GM15510 (cell line): ENCODE measurements around the gene ASAP3.

Source experiments
- POLR2A ChIP-seq: IDR thresholded peaks from 3 replicates; pipeline ENCODE4 v1.6.1; 2011; ENCODE audit warnings: borderline replicate concordance; ENCODE audit not compliant: insufficient read length; ENCODE audit errors: extremely low read depth

The ASAP3 gene

GRCh38 chr1:23426828-23427227 is 57.2 kb downstream of the ASAP3 start:
- TF ChIP-seq POLR2A: no peak

- TF ChIP-seq POLR2A: no peak
Observed at GRCh38 chr1:23425193-23425494, 58.8 kb downstream of the ASAP3 start.

- TF ChIP-seq POLR2A: no peak
Observed at GRCh38 chr1:23424293-23425192, 59.4 kb downstream of the ASAP3 start, which contains the start of gene TCEA3. Gene TCEA3, minus strand, starts transcription at chr1:23424748. Its CDS starts 115 bp downstream, at chr1:23424633.

GRCh38 chr1:23423415-23424292 is 60.3 kb downstream of the ASAP3 start:
- TF ChIP-seq POLR2A: no peak

- TF ChIP-seq POLR2A: no peak
Observed at GRCh38 chr1:23422941-23423340, 61.0 kb downstream of the ASAP3 start.

- TF ChIP-seq POLR2A: no peak
Observed at GRCh38 chr1:23422241-23422877, 61.6 kb downstream of the ASAP3 start.

- no peak for TF ChIP-seq POLR2A
Observed at GRCh38 chr1:23421753-23422240, 62.2 kb downstream of the ASAP3 start.

GRCh38 chr1:23421343-23421742 is 62.6 kb downstream of the ASAP3 start:
- TF ChIP-seq POLR2A: no peak

GRCh38 chr1:23420778-23421177 is 63.2 kb downstream of the ASAP3 start:
- TF ChIP-seq POLR2A: no peak

GRCh38 chr1:23419180-23419579 is 64.8 kb downstream of the ASAP3 start:
- TF ChIP-seq POLR2A: no peak

GRCh38 chr1:23417570-23417969 is 66.4 kb downstream of the ASAP3 start:
- no peak for TF ChIP-seq POLR2A

GRCh38 chr1:23416964-23417363 is 67.0 kb downstream of the ASAP3 start:
- no peak for TF ChIP-seq POLR2A

GRCh38 chr1:23408797-23409290 is 75.1 kb downstream of the ASAP3 start:
- no peak for TF ChIP-seq POLR2A

- no peak for TF ChIP-seq POLR2A
Observed at GRCh38 chr1:23407016-23407630, 76.9 kb downstream of the ASAP3 start.
